Endothelial cell of umbilical vein (primary cell): ENCODE measurements around the gene UBE2B. TPM values are rescaled to one million over a fixed set of nuclear protein-coding genes. Genes with fewer than 3 reads are reported as not detected.

Experiments
- BruUV-seq: library from RNA; stranded (reverse); fragments of 400-500 nt; replicated peaks from 2 replicates; lab custom pipeline; 2021; lab: Mats Ljungman, UMichigan
- CTCF ChIA-PET: fragments of 300-600, 350-600 bp; sonication (Branson Sonifier 250); formaldehyde crosslinking; loops from one replicate; lab custom pipeline; 2021; ENCODE audit warnings: antibody characterized with exemption, inconsistent platforms; lab: Charles Lee
- POLR2A ChIA-PET: fragments of 300-600, 350-600 bp; sonication (Branson Sonifier 250); formaldehyde crosslinking; loops from one replicate; lab custom pipeline; 2021; ENCODE audit warnings: antibody characterized with exemption, inconsistent platforms; lab: Charles Lee
- DNase-seq: peaks from one replicate; pipeline ENCODE4 v3.0.0-alpha.2; 2011; ENCODE audit warnings: low read depth, low spot score
- FAIRE-seq: peaks from 2 replicates; lab custom pipeline; 2011; peaks lifted over from hg19 to GRCh38; lab: Jason Lieb, UNC
- H2AFZ ChIP-seq: 2 replicates; pipeline ENCODE4 v1.6.0; 2012; ENCODE audit warnings: low read depth, low read length, control low read depth, inconsistent platforms
- H3K27ac ChIP-seq: 2 replicates; pipeline ENCODE4 v1.5.1; 2011; ENCODE audit warnings: low read depth, mild to moderate bottlenecking, control low read depth, low read length, moderate library complexity; ENCODE audit not compliant: insufficient read depth
- H3K27me3 ChIP-seq, 2 experiments: 2 replicates each; pipeline versions ENCODE4 v1.6.0 to v1.6.1; 2011; ENCODE audit warnings: low read length in 2 of 2, mixed read lengths in 1 of 2; ENCODE audit not compliant: control insufficient read depth in 2 of 2, insufficient read depth in 2 of 2
- H3K36me3 ChIP-seq, 2 experiments: 2 replicates in 1 of 2; 3 replicates in 1 of 2; pipeline ENCODE4 v1.5.1; 2011; ENCODE audit warnings: low read length in 2 of 2, mild to moderate bottlenecking in 1 of 2, moderate library complexity in 1 of 2; ENCODE audit not compliant: control insufficient read depth in 2 of 2, insufficient read depth in 2 of 2; ENCODE audit errors: extremely low read depth in 1 of 2
- H3K4me1 ChIP-seq: 3 replicates; pipeline ENCODE4 v1.5.1; 2011; ENCODE audit warnings: mild to moderate bottlenecking, low read length; ENCODE audit not compliant: control insufficient read depth, insufficient read depth; ENCODE audit errors: extremely low read depth
- H3K4me2 ChIP-seq: 2 replicates; pipeline ENCODE4 v1.6.1; 2011; ENCODE audit warnings: low read length, control low read depth, mixed read lengths; ENCODE audit not compliant: insufficient read depth
- H3K4me3 ChIP-seq, 3 experiments: fragments of 200-600 bp in 1 of 3; sonication (generic), shearing (Covaris generic) in 1 of 3; replicated peaks in 1 of 3; 2 replicates each; pipeline ENCODE4 v1.5.1; 2011 to 2016; ENCODE audit warnings: control low read depth in 3 of 3, low read length in 3 of 3, mild to moderate bottlenecking in 2 of 3, inconsistent platforms in 1 of 3, low read depth in 1 of 3, moderate library complexity in 1 of 3; ENCODE audit not compliant: insufficient read depth in 1 of 3
- H3K79me2 ChIP-seq: 2 replicates; pipeline ENCODE4 v1.6.0; 2012; ENCODE audit warnings: low read length, inconsistent platforms; ENCODE audit not compliant: control insufficient read depth, insufficient read depth
- H3K9ac ChIP-seq: replicated peaks from 2 replicates; pipeline ENCODE3; 2011; ENCODE audit warnings: low read length, control low read depth; ENCODE audit not compliant: insufficient read depth; ENCODE audit errors: extremely low read depth
- H3K9me1 ChIP-seq: replicated peaks from 3 replicates; pipeline ENCODE4 v1.6.0; 2011; ENCODE audit warnings: mild to moderate bottlenecking, low read length; ENCODE audit not compliant: control insufficient read depth, insufficient read depth; ENCODE audit errors: extremely low read depth
- H3K9me3 ChIP-seq: replicated peaks from 2 replicates; pipeline ENCODE4 v1.5.1; 2012; ENCODE audit warnings: low read length, inconsistent platforms; ENCODE audit not compliant: control insufficient read depth, insufficient read depth
- H4K20me1 ChIP-seq: replicated peaks from 2 replicates; pipeline ENCODE3; 2011; ENCODE audit warnings: mild to moderate bottlenecking, low read length; ENCODE audit not compliant: control insufficient read depth, insufficient read depth; ENCODE audit errors: extremely low read depth
- CTCF ChIP-seq, 2 donors: IDR thresholded peaks; 1 replicate in 1 of 2; 2 replicates in 1 of 2; pipeline ENCODE4 v1.5.1; 2011; ENCODE audit warnings: low read length in 2 of 2, mild to moderate bottlenecking in 2 of 2, moderate library complexity in 2 of 2, control low read depth in 1 of 2, inconsistent platforms in 1 of 2, low read depth in 1 of 2; ENCODE audit not compliant: insufficient read depth in 1 of 2; ENCODE audit errors: extremely low read depth in 1 of 2
- EZH2 ChIP-seq: IDR thresholded peaks from 2 replicates; pipeline ENCODE4 v1.6.1; 2012; ENCODE audit warnings: borderline replicate concordance, low read depth, mild to moderate bottlenecking, moderate library complexity, low read length, inconsistent platforms; ENCODE audit not compliant: severe bottlenecking
- FOS ChIP-seq: IDR thresholded peaks from 2 replicates; pipeline ENCODE4 v1.6.1; 2011; ENCODE audit warnings: mild to moderate bottlenecking, low read length, moderate library complexity, borderline replicate concordance; ENCODE audit not compliant: insufficient read depth
- GATA2 ChIP-seq: IDR thresholded peaks from 2 replicates; pipeline ENCODE4 v1.7.0; 2011; ENCODE audit warnings: low read depth, mild to moderate bottlenecking, moderate library complexity, mixed read lengths, low read length; ENCODE audit not compliant: insufficient read length, insufficient read depth
- JUN ChIP-seq: IDR thresholded peaks from 2 replicates; pipeline ENCODE4 v1.6.1; 2011; ENCODE audit warnings: borderline replicate concordance, low read depth; ENCODE audit not compliant: insufficient read length, insufficient read depth
- MAX ChIP-seq: IDR thresholded peaks from 2 replicates; pipeline ENCODE4 v1.6.1; 2011; ENCODE audit not compliant: insufficient read depth, insufficient read length
- MYC ChIP-seq: IDR thresholded peaks from one replicate; pipeline ENCODE4 v1.6.1; 2011; ENCODE audit warnings: mild to moderate bottlenecking, low read depth, low read length
- POLR2A ChIP-seq: IDR thresholded peaks from 2 replicates; pipeline ENCODE4 v1.6.1; 2012; ENCODE audit warnings: low read depth, mild to moderate bottlenecking, control low read depth, low read length
- POLR2AphosphoS5 ChIP-seq: IDR thresholded peaks from 2 replicates; pipeline ENCODE4 v1.6.1; 2012; ENCODE audit warnings: low read depth, mild to moderate bottlenecking, control low read depth, low read length, moderate library complexity; ENCODE audit not compliant: insufficient read depth
- dilution Hi-C: fragments of 300-500 bp; cut with MboI; formaldehyde crosslinking; loops from one replicate; pipeline ENCODE4 v1.15.0; 2019; ENCODE audit warnings: low sequenced_read_pairs; ENCODE audit not compliant: extremely low pct_ligation_motif_present
- intact Hi-C: fragments of 100-400 bp; cut with micrococcal nuclease; formaldehyde crosslinking; loops from one replicate; pipeline ENCODE4 v1.10.0; 2022
- polyA plus RNA-seq, 4 experiments: library from polyadenylated mRNA; depleted of rRNA in 3 of 4; stranded (reverse) in 3 of 4; unstranded in 1 of 4; fragments of >200 nt; gene quantifications; 2 replicates each; pipeline versions ENCODE4 v1.2.1 to v1.2.3, GENCODE V29; 2011 to 2012; ENCODE audit warnings: missing spikeins in 1 of 4
- total RNA-seq: library from RNA; stranded (reverse); gene quantifications from 2 replicates; pipeline ENCODE4 v1.2.3, GENCODE V29; 2021

UBE2B gene
- total and polyA plus RNA-seq, 2 donors (not counting 3 experiments of a cell fraction or from before 2014, with no cell fraction given) = 37.8 to 110 TPM

DNA sequence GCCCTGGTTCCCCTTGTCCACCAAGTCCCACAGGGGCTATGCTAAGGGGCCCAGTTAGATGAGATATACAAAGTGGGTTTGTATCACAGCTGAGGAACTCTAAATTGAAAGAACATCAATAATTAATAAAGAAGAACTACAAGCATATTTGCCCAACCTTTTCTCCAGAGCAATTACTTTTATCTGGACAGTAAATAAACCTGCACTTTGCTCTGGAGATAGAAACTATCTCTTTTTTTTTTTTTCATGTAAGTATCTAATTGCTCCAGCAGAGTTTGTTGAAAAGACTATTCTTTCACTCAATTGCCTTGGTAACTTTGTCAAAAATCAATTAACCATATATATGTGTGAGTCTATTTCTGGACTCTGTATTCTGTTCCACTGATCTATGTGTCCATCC is 46.3 kb downstream of the UBE2B start:
- H3K27ac ChIP-seq = no peak overlapping the region
- no peaks in the 10 kb centered on the region for H3K27me3 ChIP-seq
- FAIRE-seq (no peak), DNase-seq (no peak)
- no peak overlapping the region for H3K9ac ChIP-seq
- dilution Hi-C loops (no loop called here), intact Hi-C loops (no loop called here)
- no peaks in the 10 kb centered on the region for H3K9me1 ChIP-seq
- H4K20me1 ChIP-seq = no peaks in the 10 kb centered on the region
- H3K79me2 ChIP-seq = no peaks in the 10 kb centered on the region
- no peak overlapping the region for H3K4me3 ChIP-seq
- no peak for TF ChIP-seq MYC
- TF ChIP-seq MAX = no peak
- TF ChIP-seq POLR2AphosphoS5 = no peak
- no peak for TF ChIP-seq POLR2A
- no peak for TF ChIP-seq JUN
- no peak for TF ChIP-seq CTCF (IDR thresholded peaks at IDR 0.05; ENCODE audit: extremely low read depth in 1 of 2, insufficient read depth in 1 of 2, low read depth in 1 of 2, low read length in 2 of 2)
- TF ChIP-seq EZH2 = no peak
- TF ChIP-seq GATA2 = no peak
- TF ChIP-seq FOS = no peak
- no peaks in the 10 kb centered on the region for H3K36me3 ChIP-seq
- H3K4me1 ChIP-seq = no peaks in the 10 kb centered on the region
- ChIA-PET CTCF (interaction anchor here (0.6 to 1.2 kb wide), 5 partner anchors 9 to 169 kb away, joined by 3 to 4 read pairs (median 3); no protein-coding TSS in a partner anchor), POLR2A (interaction anchor here (0.6 kb wide), 1 partner anchor 13 kb away, joined by 4 read pairs; no protein-coding TSS in a partner anchor)
- H3K9me3 ChIP-seq = no peaks in the 10 kb centered on the region
- no peak overlapping the region for H2AFZ ChIP-seq
- BruUV-seq = no TSS peak
- no peak overlapping the region for H3K4me2 ChIP-seq
